H1 (cell line): Measurements from ENCODE around the gene AKAP8. TPM values are rescaled to one million over a fixed set of nuclear protein-coding genes. Genes with fewer than 3 reads are reported as not detected.

ENCODE experiments used
- ATF3 ChIP-seq: IDR thresholded peaks from 2 replicates; pipeline ENCODE4 v1.6.1; 2011; ENCODE audit warnings: low read depth, mild to moderate bottlenecking, low read length; ENCODE audit not compliant: insufficient read depth
- CEBPB ChIP-seq: IDR thresholded peaks from 2 replicates; pipeline ENCODE4 v1.6.1; 2012; ENCODE audit warnings: low read depth, low read length
- CHD7 ChIP-seq: fragments of 300-600 bp; sonication (generic); IDR thresholded peaks from 2 replicates; pipeline ENCODE4 v1.7.1; 2012; ENCODE audit warnings: low read length, moderate library complexity, mild to moderate bottlenecking, inconsistent platforms; ENCODE audit not compliant: insufficient replicate concordance
- EP300 ChIP-seq, 2 experiments: IDR thresholded peaks; 1 replicate in 1 of 2; 2 replicates in 1 of 2; pipeline ENCODE4 v1.6.1; 2011 to 2012; ENCODE audit warnings: low read depth in 2 of 2, low read length in 2 of 2, mild to moderate bottlenecking in 2 of 2, borderline replicate concordance in 1 of 2, inconsistent platforms in 1 of 2, moderate library complexity in 1 of 2
- SAP30 ChIP-seq: fragments of 300-600 bp; sonication (generic); IDR thresholded peaks from 2 replicates; pipeline ENCODE4 v1.7.1; 2012; ENCODE audit warnings: low read length, moderate library complexity, mild to moderate bottlenecking, inconsistent platforms; ENCODE audit not compliant: insufficient read depth, insufficient replicate concordance
- TCF12 ChIP-seq: IDR thresholded peaks from 2 replicates; pipeline ENCODE4 v1.6.1; 2011; ENCODE audit warnings: low read depth, mild to moderate bottlenecking, low read length
- polyA plus RNA-seq, 7 experiments: library from polyadenylated mRNA; depleted of rRNA in 3 of 7; stranded (reverse) in 5 of 7; unstranded in 2 of 7; fragments of >200 nt in 5 of 7; fragments of 200-250 nt in 2 of 7; gene quantifications; 1 replicate in 5 of 7; 2 replicates in 1 of 7; 4 replicates in 1 of 7; pipeline versions ENCODE4 v1.2.1 to v1.2.3, GENCODE V29; 2011 to 2013; ENCODE audit warnings: missing spikeins in 2 of 7, mixed read lengths in 2 of 7
- total RNA-seq: library from RNA; stranded (reverse); fragmentation: NEBNext Ultra II Directional; extraction: Animal tissue kit (Norgen Biotek cat#: 25700); gene quantifications from 2 replicates; pipeline ENCODE4 v1.2.1, GENCODE V29; 2021

The AKAP8 gene
- total and polyA plus RNA-seq, 2 of the 8 experiments (the other 6 are each of a cell fraction or from before 2014, with no cell fraction given): 17.0 to 41.0 TPM

GRCh38 chr19:15397782-15398181 lies 18.2 kb upstream of the AKAP8 start (continued):
- no peak for TF ChIP-seq CHD7
- no peak for TF ChIP-seq CEBPB
- TF ChIP-seq EP300 (IDR thresholded peaks at IDR 0.05; ENCODE audit: borderline replicate concordance in 1 of 2, low read depth in 2 of 2, low read length in 2 of 2): no peak
- TF ChIP-seq TCF12: no peak
- TF ChIP-seq ATF3: no peak
- TF ChIP-seq SAP30: no peak
